Prostate gland (tissue), 2 donors: ENCODE results near the gene ABCA7. TPM values are rescaled to one million over a fixed set of nuclear protein-coding genes. Genes with fewer than 3 reads are reported as not detected.
"Not testable (repeated sequence)": the region's sequence is repeated elsewhere in the genome, so short reads cannot be mapped to it uniquely, and the experiment has no call there.

Source experiments
- DNase-seq: peaks from one replicate; pipeline ENCODE4 v3.0.0-alpha.2; 2019; ENCODE audit warnings: low spot score
- H3K27ac ChIP-seq, 2 donors: fragments of 200-600 bp; sonication (generic); 2 replicates each; pipeline ENCODE4 v1.5.1; 2017 to 2019
- H3K27me3 ChIP-seq: fragments of 200-600 bp; sonication (generic); replicated peaks from 2 replicates; pipeline ENCODE4 v1.5.1; 2019; ENCODE audit not compliant: insufficient read depth
- H3K36me3 ChIP-seq, 2 donors: fragments of 200-600 bp; sonication (generic); 1 replicate in 1 of 2; 2 replicates in 1 of 2; pipeline versions ENCODE4 v1.5.1 to v1.8.1; 2017 to 2019
- H3K4me1 ChIP-seq: fragments of 200-600 bp; sonication (generic); replicated peaks from 2 replicates; pipeline ENCODE4 v1.5.1; 2019
- H3K4me3 ChIP-seq, 2 donors: fragments of 200-600 bp; sonication (generic); 2 replicates each; pipeline ENCODE4 v1.5.1; 2017 to 2019
- H3K9me3 ChIP-seq: fragments of 200-600 bp; sonication (generic); 2 replicates; pipeline ENCODE4 v1.5.1; 2017
- CTCF ChIP-seq, 4 experiments: fragments of 200-600 bp in 2 of 4; fragments of 450-650 bp in 2 of 4; sonication (generic) in 2 of 4; IDR thresholded peaks; 1 replicate in 3 of 4; 2 replicates in 1 of 4; pipeline ENCODE4 v1.5.1; 2016 to 2019; ENCODE audit warnings: antibody characterized with exemption in 4 of 4, mild to moderate bottlenecking in 2 of 4, moderate library complexity in 2 of 4
- POLR2A ChIP-seq: fragments of 450-650 bp; IDR thresholded peaks from one replicate; pipeline ENCODE4 v1.6.1; 2016; ENCODE audit warnings: antibody characterized with exemption, mild to moderate bottlenecking
- POLR2AphosphoS5 ChIP-seq: sonication (generic); formaldehyde crosslinking; IDR thresholded peaks from one replicate; pipeline ENCODE4 v1.6.1; 2017; ENCODE audit warnings: antibody characterized with exemption
- WGBS: methylation state at CpG from one replicate; pipeline ENCODE4 v1.1.5; 2018; 5-methylcytosine and 5-hydroxymethylcytosine counted together
- intact Hi-C: fragments of 100-400 bp; cut with DNase I; formaldehyde crosslinking; loops from one replicate; pipeline ENCODE4 v1.14.2; 2022
- total RNA-seq, 2 donors: library from RNA; depleted of rRNA; stranded (reverse); fragments of >200 nt; gene quantifications; one replicate each; pipeline ENCODE4 v1.1.0, GENCODE V29; 2016

ABCA7 gene
- total RNA-seq, 2 donors from 2014 or later = 16.2 to 25.1 TPM

GRCh38 chr19:1019980-1020867 lies 19.7 kb upstream of the ABCA7 start:
- Histone ChIP-seq H3K4me1 (peaks cover 40% of the 10 kb centered on the region), H3K36me3 (no peaks in the 10 kb centered on the region), H3K27me3 (no peaks in the 10 kb centered on the region), H3K9me3 (no peaks in the 10 kb centered on the region), H3K27ac (peak overlapping the region; percentile 86 to 91), H3K4me3 (peak overlapping the region; percentile 79 to 86)
- intact Hi-C loops = no loop called here
- TF ChIP-seq CTCF (IDR thresholded peaks at IDR 0.05) (no peak), POLR2AphosphoS5 (no peak), POLR2A (no peak)
- DNase-seq = no peak
- 1% methylated on average over 60 of the region's 60 CpGs for WGBS

- H3K27me3 ChIP-seq = no peaks in the 10 kb centered on the region
- H3K4me3 ChIP-seq = peak within 1 kb of the TSS; percentile 79 to 86
- no peaks in the 10 kb centered on the region for H3K36me3 ChIP-seq
- under 1% methylated on average over 55 of the region's 68 CpGs for WGBS
- DNase-seq = peak; percentile 96
- peak; percentile 80 for TF ChIP-seq POLR2A
- peak in 3 of 4 experiments; percentile 9 to 37 (median 24) for TF ChIP-seq CTCF (IDR thresholded peaks at IDR 0.05)
- peak; percentile 94 for TF ChIP-seq POLR2AphosphoS5
- H3K9me3 ChIP-seq = no peaks in the 10 kb centered on the region
- intact Hi-C loops = no loop called here
- H3K27ac ChIP-seq = peak within 1 kb of the TSS; percentile 86 to 91
- peaks cover 36% of the 10 kb centered on the region for H3K4me1 ChIP-seq
Measured at GRCh38 chr19:1020868-1021425, 19.0 kb upstream of the ABCA7 start, which contains the start of gene TMEM259. TSS of gene TMEM259 (minus strand) at chr19:1021123. CDS start at chr19:1020996, 127 bp downstream.

GRCh38 chr19:1023883-1024188 lies 16.1 kb upstream of the ABCA7 start:
- H3K4me3 ChIP-seq, H3K9me3 ChIP-seq, DNase-seq, H3K27ac ChIP-seq, H3K36me3 ChIP-seq, H3K27me3 ChIP-seq, intact Hi-C loops: not testable (repeated sequence)
- H3K4me1 ChIP-seq = peaks cover 12% of the 10 kb centered on the region
- 88% methylated on average over 5 of the region's 5 CpGs for WGBS

GRCh38 chr19:1025080-1025479 lies 14.8 kb upstream of the ABCA7 start:
- DNase-seq, intact Hi-C loops, H3K36me3 ChIP-seq, H3K27ac ChIP-seq, H3K27me3 ChIP-seq, H3K4me3 ChIP-seq, H3K4me1 ChIP-seq, H3K9me3 ChIP-seq: not testable (repeated sequence)
- 89% methylated on average over 6 of the region's 6 CpGs for WGBS

DNA sequence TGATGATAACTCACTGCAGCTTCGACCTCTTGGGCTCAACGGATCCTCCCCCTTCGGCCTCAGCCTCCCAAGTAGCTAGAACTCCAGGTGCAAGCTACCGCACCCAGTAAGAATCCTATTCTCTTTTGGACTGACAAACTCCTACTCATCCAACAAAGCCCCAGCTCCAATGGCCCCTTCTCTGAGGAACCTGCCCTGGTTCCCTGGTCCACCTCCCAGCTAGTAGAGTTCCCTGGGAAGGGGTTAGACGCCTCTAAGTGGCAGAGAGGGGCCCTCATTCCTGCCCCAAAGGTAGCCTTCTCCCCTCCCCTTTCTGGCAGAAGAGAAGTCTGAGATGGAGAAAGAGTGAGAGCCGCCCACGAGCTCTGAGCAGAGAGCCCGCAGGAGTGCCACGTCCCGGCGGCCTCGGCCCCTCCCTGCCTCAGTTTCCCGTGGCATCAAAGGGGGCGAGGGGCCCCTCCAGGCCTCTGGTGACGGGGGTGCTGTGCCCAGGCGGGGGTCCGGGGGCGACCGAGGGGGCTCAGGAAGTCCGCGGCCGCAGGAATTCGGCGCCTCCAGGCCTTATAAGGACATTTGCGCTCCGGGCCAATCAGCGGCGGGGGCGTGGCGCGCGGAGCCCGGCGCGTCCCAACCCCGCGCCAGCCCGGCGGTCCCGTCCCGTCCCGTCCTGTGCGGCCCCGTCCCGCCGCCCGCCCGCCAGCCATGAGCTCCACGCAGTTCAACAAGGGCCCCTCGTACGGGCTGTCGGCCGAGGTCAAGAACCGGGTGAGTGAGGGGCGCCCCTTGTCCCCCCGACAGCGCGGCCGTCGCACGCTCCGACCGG lies 13.7 kb upstream of the ABCA7 start, which contains the start of gene CNN2:
TSS of gene CNN2 (plus strand) at position 649 of the 823 bp plus-strand sequence. CDS start at position 703, 54 bp downstream.
- DNase-seq = peak; percentile 82
- Histone ChIP-seq H3K27me3 (no peaks in the 10 kb centered on the region), H3K36me3 (no peaks in the 10 kb centered on the region), H3K4me1 (peaks cover 2% of the 10 kb centered on the region), H3K4me3 (peak within 1 kb of the TSS; percentile 97), H3K9me3 (no peaks in the 10 kb centered on the region), H3K27ac (peak within 1 kb of the TSS; percentile 98 to 99)
- TF ChIP-seq POLR2AphosphoS5 (peak; percentile 37), POLR2A (peak; percentile 95), CTCF (IDR thresholded peaks at IDR 0.05) (peak in 2 of 4 experiments; percentile 3 to 31)
- 16% methylated on average over 16 of the region's 63 CpGs for WGBS
- intact Hi-C loops = no loop called here
